ENCODE data around the gene CLCN5.

DNA sequence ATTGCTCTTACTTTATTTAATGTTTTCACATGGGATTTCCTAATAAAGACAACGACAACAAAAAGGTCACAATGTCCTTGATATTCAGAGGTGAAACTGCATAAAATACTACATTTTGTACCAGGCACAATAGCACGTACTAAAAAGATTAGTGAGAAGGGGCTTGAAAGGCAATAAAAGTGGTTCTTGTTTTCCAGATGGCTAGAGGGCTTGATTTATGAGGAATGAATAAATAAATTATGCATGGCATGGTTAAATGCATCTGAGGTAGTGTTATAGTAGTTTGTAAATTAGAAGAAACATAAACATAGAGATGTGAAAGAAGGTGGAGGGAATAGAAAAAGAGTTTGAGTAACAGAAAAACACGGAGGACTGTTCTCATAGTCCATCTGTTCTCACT, 123.4 kb downstream of the CLCN5 start:
- TF ChIP-seq CTCF (conservative IDR thresholded peaks at IDR 0.05; ENCODE audit: low read depth in 2 of 2) (no peak), EZH2phosphoT487 (IDR thresholded peaks at IDR 0.05; ENCODE audit: unreplicated experiment) (no peak), EZH2 (IDR thresholded peaks at IDR 0.05; ENCODE audit: low read depth, unreplicated experiment) (no peak), CREB1 (CRISPR knock-in tag; IDR thresholded peaks at IDR 0.05; ENCODE audit: low read depth) (no peak), POLR2AphosphoS5 (IDR thresholded peaks at IDR 0.05; ENCODE audit: low read depth) (no peak), REST (IDR thresholded peaks at IDR 0.05; ENCODE audit: unreplicated experiment) (no peak), NANOG (IDR thresholded peaks at IDR 0.05; ENCODE audit: borderline replicate concordance) (no peak), STAT1 (IDR thresholded peaks at IDR 0.05; ENCODE audit: unreplicated experiment) (no peak), JUNB (IDR thresholded peaks at IDR 0.05; ENCODE audit: unreplicated experiment) (no peak)
- TF ChIP-seq, protein P1, sequence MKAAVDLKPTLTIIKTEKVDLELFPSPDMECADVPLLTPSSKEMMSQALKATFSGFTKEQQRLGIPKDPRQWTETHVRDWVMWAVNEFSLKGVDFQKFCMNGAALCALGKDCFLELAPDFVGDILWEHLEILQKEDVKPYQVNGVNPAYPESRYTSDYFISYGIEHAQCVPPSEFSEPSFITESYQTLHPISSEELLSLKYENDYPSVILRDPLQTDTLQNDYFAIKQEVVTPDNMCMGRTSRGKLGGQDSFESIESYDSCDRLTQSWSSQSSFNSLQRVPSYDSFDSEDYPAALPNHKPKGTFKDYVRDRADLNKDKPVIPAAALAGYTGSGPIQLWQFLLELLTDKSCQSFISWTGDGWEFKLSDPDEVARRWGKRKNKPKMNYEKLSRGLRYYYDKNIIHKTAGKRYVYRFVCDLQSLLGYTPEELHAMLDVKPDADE (IDR thresholded peaks at IDR 0.05): no peak
